ENCODE results near the gene COMTD1.
"Not testable (repeated sequence)": the region's sequence is repeated elsewhere in the genome, so short reads cannot be mapped to it uniquely, and the experiment has no call there.

The COMTD1 gene

DNA sequence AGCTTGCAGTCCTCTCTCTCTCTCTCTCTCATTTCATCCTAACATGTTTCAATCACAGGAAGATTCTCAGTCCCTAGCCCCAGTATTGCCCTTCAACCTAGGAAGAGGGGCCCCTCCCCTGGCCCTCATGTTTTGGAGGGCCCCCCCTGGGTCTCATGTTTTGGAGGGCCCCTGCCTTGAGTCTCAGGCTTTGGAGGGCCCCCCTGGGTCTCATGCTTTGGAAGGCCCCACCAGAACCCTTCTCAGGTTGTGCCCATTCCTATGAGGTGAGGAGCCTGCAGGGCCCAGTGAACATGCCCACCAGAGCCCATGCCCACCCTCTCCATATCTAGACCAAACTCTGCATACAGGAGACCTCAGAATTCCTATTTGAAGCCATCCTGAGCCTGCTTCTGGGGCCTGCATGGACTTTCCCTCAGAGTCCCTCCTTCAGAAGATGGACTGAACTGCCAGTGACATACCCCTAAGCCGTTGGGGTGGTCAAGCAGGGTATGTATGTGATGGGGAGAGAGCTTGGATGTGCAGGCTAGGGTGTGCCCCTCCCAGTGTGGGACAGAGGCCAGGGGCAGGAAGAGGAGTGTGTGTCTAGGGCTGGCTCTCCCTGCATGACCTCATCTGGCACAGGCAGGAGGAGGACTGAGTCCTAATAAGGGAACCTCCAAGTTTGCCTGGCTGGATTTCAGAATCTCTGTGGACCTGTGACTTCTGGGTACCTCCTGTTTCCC lies 33.3 kb downstream of the COMTD1 start:
- Mint-ChIP-seq H3K27me3 (no peaks in the 10 kb centered on the region), H3K9me3 (no peaks in the 10 kb centered on the region), H3K27ac (no peak overlapping the region), H3K4me3 (no peak overlapping the region), H3K4me1 (peaks cover 0 to 3% of the 10 kb centered on the region in 2 donors), H3K36me3 (peaks cover 12 to 29% of the 10 kb centered on the region in 2 donors)
- no peak for ATAC-seq (replicated peaks)
- no peak for DNase-seq

DNA sequence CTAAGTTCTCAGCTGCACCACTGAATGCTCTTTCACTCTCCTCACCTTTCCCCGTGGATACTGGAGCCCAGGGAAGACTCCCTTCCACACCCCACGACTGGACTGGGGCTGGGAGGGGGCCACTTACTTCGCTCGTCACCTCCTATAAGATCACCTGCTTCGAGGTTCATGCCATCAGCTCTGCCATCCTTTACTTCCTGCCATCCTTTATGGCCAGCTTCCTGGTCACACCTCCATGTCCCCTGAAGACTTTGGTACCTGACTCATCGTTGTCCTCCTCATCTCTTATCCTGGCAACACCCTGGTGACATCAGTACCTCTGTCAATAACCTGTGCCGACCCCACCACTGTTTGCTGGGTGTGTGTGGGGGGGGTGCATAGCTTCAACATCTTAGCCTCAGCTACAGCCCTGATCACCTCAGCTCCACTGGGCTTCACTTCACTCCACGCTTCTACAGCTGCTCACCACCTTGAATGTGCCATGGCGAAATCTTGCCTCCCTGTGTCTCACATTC lies 33.9 kb downstream of the COMTD1 start:
- no peaks in the 10 kb centered on the region for H3K27me3 Mint-ChIP-seq
- H3K27ac Mint-ChIP-seq, result no peak overlapping the region
- H3K9me3 Mint-ChIP-seq, result no peaks in the 10 kb centered on the region
- no peak overlapping the region for H3K4me3 Mint-ChIP-seq
- peaks cover 13 to 32% of the 10 kb centered on the region in 2 donors for H3K36me3 Mint-ChIP-seq
- no peak for ATAC-seq (replicated peaks)
- peaks cover 0 to 3% of the 10 kb centered on the region in 2 donors for H3K4me1 Mint-ChIP-seq
- no peak for DNase-seq

DNA sequence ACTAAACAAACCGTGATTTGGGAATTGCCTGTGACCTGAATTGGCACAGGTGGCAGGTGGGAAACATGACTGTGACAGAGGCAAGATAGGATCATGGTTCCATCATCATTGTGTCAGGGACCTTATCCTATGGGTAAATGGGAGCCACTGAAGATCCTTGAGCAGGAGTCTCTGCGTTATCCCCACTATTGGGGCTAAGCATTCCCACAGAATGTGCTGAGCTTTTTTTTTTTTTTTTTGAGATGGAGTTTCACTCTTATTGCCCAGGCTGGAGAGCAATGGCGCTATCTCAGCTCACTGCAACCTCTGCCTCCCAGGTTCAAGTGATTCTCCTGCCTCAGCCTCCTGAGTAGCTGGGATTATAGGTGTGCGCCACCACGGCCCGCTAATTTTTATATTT lies 35.8 kb downstream of the COMTD1 start:
- H3K9me3 Mint-ChIP-seq; ATAC-seq (replicated peaks): not testable (repeated sequence)

DNA sequence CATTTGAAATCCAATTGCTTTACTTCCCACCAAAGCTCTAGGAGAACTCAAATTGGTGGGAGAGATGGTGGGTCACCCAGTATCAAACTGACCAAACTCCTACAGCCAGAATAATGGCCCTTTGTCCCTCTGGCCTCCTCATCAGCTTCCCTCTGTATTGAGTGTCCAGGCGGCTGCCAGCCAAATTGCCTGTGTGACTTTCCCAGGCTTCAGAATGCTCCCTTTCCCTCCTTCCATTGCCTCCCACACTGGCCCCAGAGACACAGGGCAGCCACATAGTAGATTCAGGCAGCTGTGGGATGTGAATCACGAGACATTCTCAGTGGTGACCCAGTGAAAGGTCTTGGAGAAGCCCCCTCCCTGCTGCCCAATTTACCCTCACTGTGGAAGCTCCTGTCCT lies 37.9 kb downstream of the COMTD1 start:
- H3K4me3 Mint-ChIP-seq, result no peak overlapping the region

More for the DNA sequence above, 35.8 kb downstream of the COMTD1 start:
- H3K27me3 Mint-ChIP-seq, H3K4me1 Mint-ChIP-seq, DNase-seq, H3K4me3 Mint-ChIP-seq: not testable (repeated sequence)
- Mint-ChIP-seq H3K27ac (peak overlapping the region; percentile 22), H3K36me3 (peaks cover 18 to 41% of the 10 kb centered on the region in 2 donors)

DNA sequence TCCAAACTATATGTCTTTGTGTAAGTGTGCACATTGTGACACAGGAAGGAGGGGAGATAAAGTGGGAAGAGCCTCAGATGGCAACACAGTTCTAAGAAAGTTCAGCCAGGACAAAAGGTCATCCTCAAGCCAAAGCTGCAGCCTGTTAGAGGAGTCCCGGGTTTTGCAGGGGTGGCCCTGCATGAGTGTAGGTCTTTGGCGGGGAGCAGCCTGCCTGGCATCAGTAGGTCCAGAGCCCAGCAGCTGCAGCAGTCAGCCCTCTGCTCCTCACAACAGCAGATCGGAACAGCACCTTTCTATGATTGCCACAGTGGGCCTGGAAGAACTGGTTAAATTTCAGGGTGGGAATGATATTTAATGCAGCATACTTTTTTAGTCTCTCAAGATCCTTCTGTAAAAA lies 38.7 kb downstream of the COMTD1 start:
- H3K9me3 Mint-ChIP-seq, result no peaks in the 10 kb centered on the region
- peaks cover 23 to 47% of the 10 kb centered on the region in 2 donors for H3K36me3 Mint-ChIP-seq
- H3K27me3 Mint-ChIP-seq, result no peaks in the 10 kb centered on the region
- DNase-seq (no peak), ATAC-seq (replicated peaks) (no peak)
- peaks cover 0 to 3% of the 10 kb centered on the region in 2 donors for H3K4me1 Mint-ChIP-seq
- H3K27ac Mint-ChIP-seq, result no peak overlapping the region
- no peak overlapping the region for H3K4me3 Mint-ChIP-seq

More for the DNA sequence above, 37.9 kb downstream of the COMTD1 start:
- DNase-seq (no peak), ATAC-seq (replicated peaks) (no peak)
- Mint-ChIP-seq H3K36me3 (peaks cover 21 to 50% of the 10 kb centered on the region in 2 donors), H3K9me3 (no peaks in the 10 kb centered on the region), H3K4me1 (peaks cover 0 to 3% of the 10 kb centered on the region in 2 donors), H3K27ac (no peak overlapping the region), H3K27me3 (no peaks in the 10 kb centered on the region)

DNA sequence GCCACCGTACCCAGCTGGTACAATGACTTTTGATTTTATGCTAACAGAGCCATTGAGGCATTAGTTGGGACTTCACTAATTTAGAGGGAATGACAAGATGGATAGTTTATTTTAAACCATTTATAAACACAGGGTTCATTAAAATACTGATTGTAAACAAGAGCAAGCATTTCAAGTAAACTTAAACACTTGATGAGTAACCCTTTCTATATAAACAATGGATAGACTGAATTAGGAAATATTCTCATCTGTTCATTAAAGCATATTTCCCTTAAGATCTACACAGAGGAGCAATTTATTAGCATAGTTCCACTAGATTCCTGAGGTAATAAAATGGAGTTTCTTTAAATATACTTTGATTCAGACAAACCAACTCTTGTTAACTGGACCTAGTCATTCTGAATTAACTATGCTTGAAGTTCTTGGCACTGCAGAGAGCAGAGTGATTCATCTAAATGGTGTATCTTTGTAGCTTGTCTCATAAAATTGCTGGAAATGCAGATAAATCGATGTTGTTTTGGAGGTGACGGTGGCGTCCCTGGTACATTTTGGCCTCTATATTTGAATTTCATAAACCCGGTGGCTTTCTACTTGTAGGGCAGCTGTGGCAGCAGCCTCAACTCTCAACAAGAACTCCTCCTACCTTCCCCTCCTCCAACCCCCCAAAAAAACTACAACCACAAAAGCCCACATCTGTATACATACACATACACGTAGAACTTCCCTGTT lies 40.6 kb downstream of the COMTD1 start:
- ATAC-seq (replicated peaks) (no peak), DNase-seq (no peak)

DNA sequence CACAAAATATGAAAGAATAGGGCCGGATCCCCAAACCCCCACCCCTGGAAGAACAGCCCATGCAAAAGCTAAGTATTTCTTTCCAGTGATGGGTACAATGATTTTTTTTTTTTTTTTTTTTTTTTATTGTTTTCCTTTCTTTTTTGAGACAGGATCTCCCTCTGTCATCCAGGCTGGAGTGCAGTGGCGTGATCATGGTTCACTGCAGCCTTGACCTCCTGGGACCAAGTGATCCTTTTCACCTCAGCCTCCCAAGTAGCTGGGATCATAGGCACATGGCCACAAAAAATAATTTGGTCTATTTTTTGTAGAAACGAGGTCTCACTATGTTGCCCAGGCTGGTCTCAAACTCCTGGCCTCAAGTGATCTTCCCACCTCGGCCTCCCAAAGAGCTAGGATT lies 41.1 kb downstream of the COMTD1 start:
- H3K4me1 Mint-ChIP-seq; H3K9me3 Mint-ChIP-seq; DNase-seq; ATAC-seq (replicated peaks); H3K27ac Mint-ChIP-seq; H3K27me3 Mint-ChIP-seq; H3K4me3 Mint-ChIP-seq: not testable (repeated sequence)
- H3K36me3 Mint-ChIP-seq, result peaks cover 27 to 45% of the 10 kb centered on the region in 2 donors

More for the DNA sequence above, 40.6 kb downstream of the COMTD1 start:
- Mint-ChIP-seq H3K27me3 (no peaks in the 10 kb centered on the region), H3K27ac (no peak overlapping the region), H3K4me3 (no peak overlapping the region), H3K4me1 (no peaks in the 10 kb centered on the region), H3K36me3 (peaks cover 27 to 45% of the 10 kb centered on the region in 2 donors), H3K9me3 (no peaks in the 10 kb centered on the region)

DNA sequence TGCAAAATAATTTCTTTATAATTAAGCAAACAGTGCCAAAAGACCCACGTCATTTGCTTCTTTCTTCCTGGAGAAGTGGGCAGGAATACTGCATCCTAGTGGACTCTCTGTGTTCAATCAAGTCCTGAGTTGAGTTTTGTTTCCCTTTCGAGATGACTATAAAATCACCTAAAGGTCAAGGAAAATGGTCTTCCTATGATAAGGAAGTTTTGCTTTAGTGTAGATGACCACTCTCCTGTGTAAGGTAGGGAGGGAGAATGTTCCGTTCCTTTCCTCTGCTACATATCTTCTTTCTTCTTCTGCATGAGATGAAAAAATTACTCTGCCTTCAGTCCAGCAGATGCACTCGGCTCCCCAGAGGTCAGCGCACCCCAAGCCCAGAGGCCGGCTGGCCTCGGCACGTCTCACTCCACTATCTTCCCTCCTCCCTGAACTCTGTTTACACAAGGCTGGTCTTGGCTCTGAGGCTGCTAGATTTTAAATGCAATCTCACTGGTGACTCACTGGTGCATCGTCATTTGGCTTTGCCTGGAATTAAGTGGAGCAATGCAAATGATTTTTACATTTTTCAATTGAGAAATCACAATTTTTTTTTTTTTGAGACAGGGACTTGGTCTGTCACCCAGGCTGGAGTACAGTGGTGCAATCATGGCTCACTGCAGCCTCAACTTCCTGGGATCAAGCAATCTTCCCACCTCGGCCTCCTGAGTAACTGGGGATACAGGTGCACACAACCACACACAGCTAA lies 43.8 kb downstream of the COMTD1 start:
- ATAC-seq (replicated peaks), result no peak
- no peak for DNase-seq
- no peak overlapping the region for H3K4me3 Mint-ChIP-seq
- H3K9me3 Mint-ChIP-seq, result no peaks in the 10 kb centered on the region
- peaks cover 25 to 46% of the 10 kb centered on the region in 2 donors for H3K36me3 Mint-ChIP-seq
- peak overlapping the region; percentile 49 for H3K27ac Mint-ChIP-seq
- H3K4me1 Mint-ChIP-seq, result peaks cover 0 to 1% of the 10 kb centered on the region in 2 donors
- H3K27me3 Mint-ChIP-seq, result no peaks in the 10 kb centered on the region

DNA sequence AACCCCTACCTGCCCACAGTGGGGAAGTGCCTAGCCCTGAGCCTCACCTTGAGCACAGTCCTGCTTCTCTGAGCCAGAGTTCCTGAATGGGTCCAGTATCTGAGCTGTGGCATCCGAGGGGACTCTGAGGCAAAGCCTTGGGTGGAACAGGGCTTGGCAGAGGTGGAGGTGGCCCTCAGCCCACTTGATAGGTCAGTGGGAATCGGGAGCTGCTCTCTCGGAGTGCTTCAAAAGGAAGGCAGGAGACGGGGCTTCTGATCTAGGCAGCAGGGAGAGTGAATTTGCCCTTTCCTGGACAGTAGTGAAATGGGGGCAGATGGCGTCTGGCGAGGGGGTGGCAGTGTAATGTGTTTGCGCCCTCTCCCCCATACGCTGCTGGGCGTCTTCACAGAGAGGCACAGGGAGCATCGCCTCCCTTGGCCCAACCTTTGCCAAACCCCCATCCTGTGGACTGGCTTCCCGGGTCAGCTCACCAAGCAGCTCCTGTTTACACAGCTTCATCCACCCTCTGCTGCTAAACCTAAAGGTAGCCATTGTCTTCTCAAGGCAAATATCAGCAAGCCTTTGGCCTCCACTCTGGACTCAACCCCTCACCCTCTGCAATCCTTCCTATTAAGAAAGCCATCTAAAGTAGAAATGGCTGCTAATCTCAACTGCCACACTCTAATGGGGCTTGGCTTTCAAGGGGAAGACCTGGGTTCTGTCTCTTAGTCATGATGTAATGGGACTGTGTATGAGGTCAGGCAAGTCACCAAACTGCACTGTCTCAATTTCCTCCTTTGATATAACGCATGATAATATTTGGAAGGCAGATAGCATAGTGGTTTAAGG lies 46.3 kb downstream of the COMTD1 start:
- H3K36me3 Mint-ChIP-seq, result peaks cover 14 to 36% of the 10 kb centered on the region in 2 donors
- H3K4me1 Mint-ChIP-seq, result peaks cover 8 to 11% of the 10 kb centered on the region in 2 donors
- no peaks in the 10 kb centered on the region for H3K27me3 Mint-ChIP-seq
- peak overlapping the region; percentile 31 for H3K27ac Mint-ChIP-seq
- no peaks in the 10 kb centered on the region for H3K9me3 Mint-ChIP-seq
- ATAC-seq (replicated peaks) (no peak), DNase-seq (no peak)
- H3K4me3 Mint-ChIP-seq, result no peak overlapping the region

DNA sequence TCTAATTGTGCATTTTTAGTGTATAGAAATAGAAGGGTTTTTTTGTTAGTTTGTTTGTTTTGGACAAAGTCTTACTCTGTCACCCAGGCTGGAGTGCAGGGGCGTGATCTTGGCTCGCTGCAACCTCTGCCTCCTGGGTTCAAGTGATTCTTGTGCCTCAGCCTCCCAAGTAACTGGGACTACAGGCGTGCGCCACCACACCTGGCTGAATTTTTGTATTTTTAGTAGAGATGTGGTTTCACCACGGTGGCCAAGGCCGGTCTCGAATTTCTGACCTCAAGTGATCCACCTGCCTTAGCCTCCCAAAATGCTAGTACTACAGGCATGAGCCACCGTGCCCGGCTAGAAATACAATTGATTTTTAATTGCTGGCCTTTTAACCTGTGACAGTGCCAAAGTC lies 47.2 kb downstream of the COMTD1 start:
- not testable (repeated sequence) for H3K27ac Mint-ChIP-seq; H3K27me3 Mint-ChIP-seq; H3K4me3 Mint-ChIP-seq; H3K9me3 Mint-ChIP-seq; DNase-seq; ATAC-seq (replicated peaks)
- peaks cover 14 to 29% of the 10 kb centered on the region in 2 donors for H3K36me3 Mint-ChIP-seq
- H3K4me1 Mint-ChIP-seq, result peaks cover 8 to 13% of the 10 kb centered on the region in 2 donors

DNA sequence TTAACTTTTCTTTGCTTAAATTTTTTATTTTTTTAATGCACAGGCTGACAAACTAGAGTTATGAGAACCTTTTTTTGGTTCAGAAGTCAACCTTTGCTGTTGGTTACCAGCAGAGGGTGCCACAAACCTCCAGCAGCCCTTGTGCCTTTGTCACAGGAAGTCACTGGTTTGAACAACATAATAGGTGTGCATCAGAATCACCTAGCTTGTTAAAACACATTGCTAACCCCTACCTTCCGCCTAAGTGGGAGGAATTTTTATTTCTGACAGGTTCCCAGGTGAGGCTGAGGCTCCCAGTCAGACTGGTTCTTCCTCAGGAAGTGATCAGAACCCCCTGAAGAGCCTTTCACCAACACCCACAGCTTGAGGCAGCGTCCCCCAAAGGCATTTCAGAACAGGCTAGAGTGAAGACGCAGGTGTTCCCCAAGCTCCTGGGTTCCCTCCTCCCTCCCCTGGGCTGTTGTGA lies 47.8 kb downstream of the COMTD1 start:
- Mint-ChIP-seq H3K27ac (no peak overlapping the region), H3K9me3 (no peaks in the 10 kb centered on the region), H3K4me3 (no peak overlapping the region), H3K36me3 (peaks cover 16 to 27% of the 10 kb centered on the region in 2 donors), H3K4me1 (peaks cover 8 to 16% of the 10 kb centered on the region in 2 donors), H3K27me3 (no peaks in the 10 kb centered on the region)
- DNase-seq (peak; percentile 21), ATAC-seq (replicated peaks) (peak; percentile 76 to 82)

DNA sequence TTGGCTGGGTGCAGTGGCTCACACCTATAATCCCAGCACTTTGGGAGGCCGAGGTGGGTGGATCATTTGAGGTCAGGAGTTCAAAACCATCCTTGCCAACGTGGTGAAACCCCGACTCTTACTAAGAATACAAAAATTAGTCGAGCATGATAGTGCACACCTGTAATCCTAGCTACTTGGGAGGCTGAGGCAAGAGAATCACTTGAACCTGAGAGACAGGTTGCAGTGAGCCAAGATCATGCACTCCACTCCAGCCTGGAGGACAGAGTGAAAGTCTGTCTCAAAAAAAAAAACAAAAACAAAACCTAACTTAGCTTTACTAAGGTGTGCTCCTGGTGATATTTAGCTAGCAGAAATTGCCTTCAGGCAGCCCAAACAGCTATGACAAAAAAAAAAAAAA lies 49.4 kb downstream of the COMTD1 start:
- H3K27ac Mint-ChIP-seq, result peak overlapping the region; percentile 82
- peaks cover 8 to 16% of the 10 kb centered on the region in 2 donors for H3K4me1 Mint-ChIP-seq
- peaks cover 10 to 27% of the 10 kb centered on the region in 2 donors for H3K36me3 Mint-ChIP-seq

More for the DNA sequence above, 49.4 kb downstream of the COMTD1 start:
- Mint-ChIP-seq H3K4me3 (peak overlapping the region in 1 of 2 donors; percentile 7), H3K9me3 (no peaks in the 10 kb centered on the region), H3K27me3 (no peaks in the 10 kb centered on the region)
- no peak for DNase-seq
- ATAC-seq (replicated peaks), result no peak
